Inferior parietal cortex (tissue), 1 donor: Measurements from ENCODE around the gene SLC22A1.

Experiments used
- DNase-seq: peaks from one replicate; pipeline ENCODE4 v3.0.0-alpha.2; 2016; ENCODE audit errors: extremely low spot score

The SLC22A1 gene

GRCh38 chr6:160173806-160174527, 52.4 kb downstream of the SLC22A1 start:
- DNase-seq = no peak

DNA sequence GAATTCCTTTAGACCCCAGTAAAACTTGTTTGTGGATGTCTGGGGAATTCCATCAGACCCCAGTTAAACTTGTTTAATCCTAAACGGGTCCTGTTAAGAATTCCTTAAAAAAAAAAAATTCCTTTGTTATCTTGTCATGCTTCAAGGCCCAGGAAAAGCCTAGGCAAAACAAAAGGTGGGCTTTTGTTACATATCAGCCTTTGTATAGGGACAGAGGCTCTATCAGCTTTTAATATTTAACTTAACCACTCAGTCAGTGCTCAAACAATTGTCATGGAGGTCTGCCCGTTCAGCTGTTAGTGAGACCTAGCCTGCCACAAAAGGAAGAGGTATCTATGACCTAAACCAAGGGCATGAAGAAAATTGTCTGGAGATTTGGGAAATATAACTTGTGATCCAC, 53.1 kb downstream of the SLC22A1 start:
- no peak for DNase-seq

DNA sequence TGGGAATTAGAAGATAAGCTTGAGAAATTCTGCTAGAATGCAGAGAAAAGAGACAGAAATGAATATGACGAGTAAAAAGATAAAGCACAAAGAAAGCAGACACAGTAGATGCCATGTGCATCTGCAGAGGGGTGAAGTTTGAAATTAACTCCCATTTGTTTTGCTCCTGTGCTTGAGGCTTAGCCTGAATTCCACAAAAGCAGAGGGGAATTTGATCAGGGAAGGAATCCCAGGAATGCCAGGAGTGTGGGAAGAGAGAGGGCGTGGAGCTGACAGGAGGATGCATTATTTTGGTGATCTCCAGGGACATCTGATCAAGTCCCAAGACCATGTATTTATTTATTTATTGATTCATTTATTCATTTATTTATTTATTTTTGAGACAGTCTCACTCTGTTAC, 55.6 kb downstream of the SLC22A1 start:
- no peak for DNase-seq

DNA sequence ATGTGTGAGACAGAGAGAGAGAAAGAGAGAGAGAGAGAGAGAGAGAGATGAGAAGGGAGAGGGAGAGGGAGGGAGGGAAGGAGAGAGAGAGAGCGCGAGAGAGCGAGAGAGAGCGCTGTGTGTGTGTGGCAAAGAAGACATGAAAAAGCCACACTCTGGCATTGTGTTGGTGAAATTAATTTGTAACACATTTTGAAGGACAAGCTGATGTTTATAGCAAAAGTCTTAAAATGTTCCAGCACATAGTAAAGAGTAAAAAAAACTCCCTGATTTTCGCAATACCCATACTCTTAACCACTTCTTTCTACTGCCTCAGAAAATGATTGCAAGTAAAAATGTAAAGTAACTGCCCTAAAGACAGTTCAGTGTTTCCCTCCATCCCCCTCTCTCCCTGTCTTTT, 56.7 kb downstream of the SLC22A1 start:
- no peak for DNase-seq

DNA sequence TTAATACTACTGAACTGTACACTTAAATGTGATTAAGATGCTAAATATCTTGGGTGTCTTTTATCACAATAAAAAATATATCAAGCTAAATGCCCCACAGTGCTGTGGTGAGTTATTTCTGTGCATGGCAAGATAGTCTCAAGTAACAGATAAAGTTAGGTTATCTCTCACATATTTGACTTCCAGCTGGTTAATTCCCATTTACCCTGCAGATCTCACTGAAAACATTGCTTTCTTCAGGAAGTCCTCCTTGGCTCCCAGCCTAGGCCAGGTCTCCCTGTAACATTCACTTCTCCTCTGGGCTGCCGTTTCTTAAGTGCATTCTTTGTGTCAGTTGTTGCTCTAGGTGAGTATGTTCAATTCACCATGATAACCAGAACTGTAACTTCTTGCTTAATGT, 59.1 kb downstream of the SLC22A1 start:
- DNase-seq = no peak

DNA sequence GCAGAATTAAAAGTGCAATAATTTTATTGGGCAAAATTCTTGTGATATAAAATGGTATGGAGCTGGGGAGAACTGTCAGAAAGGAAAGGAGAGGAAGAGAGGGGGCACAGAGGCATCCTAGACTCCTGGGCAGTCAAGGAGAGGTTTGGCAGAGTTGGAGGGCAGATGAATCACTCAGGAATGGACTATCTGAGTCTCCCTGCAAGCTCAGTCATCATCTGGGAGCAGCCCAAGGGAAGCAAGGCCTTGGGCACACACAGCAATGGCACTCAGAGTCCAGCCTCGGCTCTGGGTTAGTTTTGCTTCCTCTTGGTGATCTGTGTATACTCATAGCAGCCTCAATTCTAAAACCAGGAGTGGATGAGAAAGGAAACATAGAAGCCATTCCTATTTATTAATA, 67.2 kb downstream of the SLC22A1 start:
- DNase-seq = no peak

- DNase-seq = peak; percentile 1
Measured at GRCh38 chr6:160190081-160190480, 68.5 kb downstream of the SLC22A1 start.

GRCh38 chr6:160190973-160191372, 69.4 kb downstream of the SLC22A1 start:
- DNase-seq = no peak

DNA sequence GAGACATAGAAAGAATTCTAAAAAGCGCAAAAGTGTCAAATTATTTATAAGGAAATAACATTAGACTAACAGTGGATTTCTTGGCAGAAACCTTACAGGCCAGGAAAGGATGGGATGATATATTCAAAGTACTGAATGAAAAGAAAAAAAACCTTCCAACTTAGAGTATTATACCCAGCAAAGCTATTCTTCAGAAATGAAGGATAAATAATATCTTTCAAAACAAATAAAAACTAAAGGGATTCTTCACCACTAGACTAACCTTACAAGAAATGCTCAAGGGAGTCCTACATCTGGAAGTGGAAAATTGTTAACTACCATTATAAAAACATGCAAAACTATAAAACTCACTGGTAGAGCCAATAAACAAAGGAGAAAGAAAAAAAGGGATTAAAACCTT, 71.2 kb downstream of the SLC22A1 start:
- no peak for DNase-seq

- DNase-seq = no peak
Measured at GRCh38 chr6:160194808-160195207, 73.2 kb downstream of the SLC22A1 start.

GRCh38 chr6:160197662-160198061, 76.0 kb downstream of the SLC22A1 start:
- DNase-seq = no peak

DNA sequence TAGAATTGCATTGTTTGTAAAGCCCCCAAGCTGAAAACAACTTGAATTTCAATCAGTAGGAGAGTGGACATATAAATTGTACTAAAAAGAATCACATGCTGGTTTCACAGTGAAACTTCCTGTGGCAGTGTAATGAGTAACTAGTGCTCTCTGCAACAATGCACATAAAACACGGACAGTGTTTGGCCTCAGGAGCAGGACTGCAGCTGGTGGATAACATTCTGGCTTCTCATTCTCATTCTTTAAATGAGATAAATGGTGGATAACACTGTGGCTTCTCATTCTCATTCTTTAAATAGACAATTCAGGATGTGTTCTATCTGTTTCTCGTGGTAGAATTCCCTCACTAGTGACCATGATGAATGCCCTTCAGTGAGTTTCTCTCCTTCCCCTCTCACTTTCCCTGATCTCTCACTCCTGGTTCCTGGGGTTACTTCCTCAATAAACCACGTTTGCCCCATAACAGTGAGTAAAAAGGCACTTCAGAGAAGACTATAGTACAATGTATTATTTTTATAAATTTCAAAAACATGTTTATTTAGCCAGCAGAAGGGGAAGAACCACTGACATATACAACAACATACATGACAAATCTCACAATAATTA, 77.1 kb downstream of the SLC22A1 start:
- no peak for DNase-seq

DNA sequence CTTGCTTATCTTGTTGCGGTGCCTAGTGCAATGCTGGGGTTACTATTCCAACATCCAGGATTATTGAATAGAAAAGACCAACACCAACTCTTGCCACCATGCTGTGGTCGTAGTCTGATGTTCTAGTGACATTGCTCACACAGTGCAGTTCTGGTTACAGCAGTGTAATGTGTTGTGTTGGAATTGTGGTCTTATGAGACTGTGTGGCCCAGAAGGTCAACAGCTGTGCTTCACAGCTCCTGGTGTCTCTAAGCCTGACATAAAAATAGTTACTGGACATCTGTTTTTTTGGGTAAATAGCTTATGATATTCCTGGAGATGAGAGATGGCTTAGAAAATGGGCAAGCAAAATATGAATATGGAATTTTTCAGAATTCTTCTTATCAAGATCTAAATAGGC, 79.4 kb downstream of the SLC22A1 start:
- no peak for DNase-seq

DNA sequence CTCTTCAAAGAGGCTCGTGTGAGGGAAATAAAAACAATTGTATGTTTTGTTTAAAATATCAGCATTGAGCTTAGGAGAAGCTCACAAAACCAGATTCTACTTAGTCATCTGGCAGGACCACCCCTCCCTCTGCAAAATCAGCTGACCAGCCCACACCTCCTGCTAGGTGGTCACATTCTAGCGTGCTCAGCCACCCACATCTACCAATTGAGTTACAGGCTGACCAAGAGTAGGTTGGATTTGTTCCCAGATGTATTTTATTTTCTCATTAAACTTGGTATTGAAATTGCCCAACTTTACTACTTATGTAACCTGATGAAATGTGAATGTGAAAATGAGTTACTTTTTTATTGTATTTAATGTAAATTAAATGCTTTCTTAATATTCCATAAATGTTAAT, 80.8 kb downstream of the SLC22A1 start:
- no peak for DNase-seq

- no peak for DNase-seq
Measured at GRCh38 chr6:160203076-160203475, 81.5 kb downstream of the SLC22A1 start.

- DNase-seq = no peak
Measured at GRCh38 chr6:160203522-160203921, 81.9 kb downstream of the SLC22A1 start.

DNA sequence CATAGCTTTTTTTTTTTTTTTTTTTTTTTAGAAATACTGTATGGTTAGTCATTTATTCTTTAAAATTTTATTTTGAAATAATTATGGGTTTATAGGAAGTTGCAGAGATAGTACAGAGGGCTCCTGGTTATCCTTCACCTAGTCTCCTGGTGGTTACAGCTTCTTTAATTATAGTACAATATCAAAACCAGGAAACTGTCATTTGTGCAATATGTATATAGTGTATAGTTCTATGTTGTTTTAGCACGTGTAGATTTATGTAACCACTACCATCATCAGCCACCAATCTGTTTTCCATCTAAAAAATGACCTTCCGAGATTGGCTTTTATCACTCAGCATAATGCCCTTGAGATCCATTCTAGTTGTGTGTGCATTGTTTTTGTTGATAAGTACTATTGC, 82.3 kb downstream of the SLC22A1 start:
- no peak for DNase-seq

DNA sequence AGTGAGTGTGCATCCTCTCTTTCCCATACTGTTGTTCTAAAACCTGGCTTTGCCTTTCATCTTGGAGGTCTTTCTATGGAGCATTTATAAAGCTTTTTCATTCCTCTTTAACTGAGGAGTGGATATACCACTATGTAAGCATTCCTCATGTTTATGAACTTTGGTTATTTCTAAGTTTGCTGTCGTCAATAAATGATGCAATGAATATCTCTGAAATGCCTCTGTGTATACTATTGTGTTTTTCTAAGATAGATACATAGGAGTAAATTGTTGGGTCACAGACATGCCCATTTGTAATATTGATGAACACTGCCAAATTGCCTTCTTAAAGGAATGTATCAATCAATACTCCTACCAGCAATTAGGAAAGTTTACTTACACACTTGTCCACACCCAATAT, 83.1 kb downstream of the SLC22A1 start:
- DNase-seq = no peak

DNA sequence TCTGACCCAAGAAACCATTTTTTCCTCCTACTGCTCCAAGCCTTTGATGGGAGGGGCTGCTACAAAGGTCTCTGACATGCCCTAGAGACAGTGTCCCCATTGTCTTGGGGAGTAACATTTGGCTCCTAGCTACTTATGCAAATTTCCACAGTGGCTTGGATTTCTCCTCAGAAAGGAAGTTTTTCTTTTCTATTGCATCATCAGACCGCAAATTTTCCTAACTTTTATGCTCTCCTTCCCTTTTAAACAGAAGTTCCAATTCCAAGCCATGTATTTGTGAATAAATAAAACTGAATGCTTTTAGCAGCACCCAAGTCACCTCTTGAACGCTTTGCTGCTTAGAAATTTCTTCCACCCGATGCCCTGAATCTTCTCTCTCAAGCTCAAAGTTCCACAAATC, 86.0 kb downstream of the SLC22A1 start:
- DNase-seq = no peak
